ENCODE results near the gene MATCAP1. TPM values are rescaled to one million over a fixed set of nuclear protein-coding genes. Genes with fewer than 3 reads are reported as not detected.
A peak's percentile ranks its signal among the peaks of the same experiment; 100 is the strongest.

MATCAP1 gene
- total and polyA plus RNA-seq, 12 donors = 12.6 to 237 (median 49.8) TPM

DNA sequence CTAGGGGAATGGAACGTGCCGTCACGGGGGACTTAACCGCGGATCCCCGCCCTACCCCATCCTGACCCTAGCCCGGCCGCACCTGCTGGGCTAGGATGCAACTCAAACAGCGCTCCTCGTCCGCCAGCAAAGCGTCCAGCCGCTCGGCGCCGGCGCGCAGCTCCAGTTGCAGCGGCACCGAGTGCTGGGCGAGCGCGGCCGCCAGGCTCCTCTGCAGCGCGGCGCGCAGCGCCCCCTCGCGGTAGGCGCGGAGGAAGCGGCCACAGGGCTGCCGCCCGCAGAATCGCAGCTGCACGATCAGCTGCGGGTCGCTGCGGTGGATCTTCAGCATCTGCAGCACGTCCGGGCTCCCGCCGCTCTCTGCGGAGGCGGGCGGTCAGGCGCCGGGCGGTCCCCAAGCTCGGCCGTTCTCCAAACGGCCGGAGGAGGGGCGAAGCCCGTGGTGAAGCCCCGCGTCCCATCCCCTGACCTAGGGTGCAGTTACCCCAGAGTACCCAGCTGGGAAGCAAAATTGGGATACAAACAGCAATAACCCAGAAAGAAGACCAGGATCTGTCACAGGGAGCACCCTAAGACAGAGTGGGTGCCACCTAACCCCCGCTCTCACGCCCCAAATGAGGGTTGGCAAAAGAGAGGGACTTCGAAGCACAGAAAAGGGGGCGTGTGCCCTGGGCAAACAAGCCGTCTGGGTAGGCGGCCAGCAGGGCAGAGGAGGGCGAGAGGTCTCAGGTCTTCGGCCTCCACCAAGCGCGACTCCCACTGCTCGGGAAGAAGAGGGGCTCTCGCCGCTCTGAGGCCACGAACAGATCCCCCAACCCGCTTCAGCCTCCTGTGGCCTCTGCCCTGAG, 28.2 kb downstream of the MATCAP1 start:
- no peak overlapping the region for H3K27ac ChIP-seq
- no peak for TF ChIP-seq POLR2A (IDR thresholded peaks at IDR 0.05)
- TF ChIP-seq, protein P1, sequence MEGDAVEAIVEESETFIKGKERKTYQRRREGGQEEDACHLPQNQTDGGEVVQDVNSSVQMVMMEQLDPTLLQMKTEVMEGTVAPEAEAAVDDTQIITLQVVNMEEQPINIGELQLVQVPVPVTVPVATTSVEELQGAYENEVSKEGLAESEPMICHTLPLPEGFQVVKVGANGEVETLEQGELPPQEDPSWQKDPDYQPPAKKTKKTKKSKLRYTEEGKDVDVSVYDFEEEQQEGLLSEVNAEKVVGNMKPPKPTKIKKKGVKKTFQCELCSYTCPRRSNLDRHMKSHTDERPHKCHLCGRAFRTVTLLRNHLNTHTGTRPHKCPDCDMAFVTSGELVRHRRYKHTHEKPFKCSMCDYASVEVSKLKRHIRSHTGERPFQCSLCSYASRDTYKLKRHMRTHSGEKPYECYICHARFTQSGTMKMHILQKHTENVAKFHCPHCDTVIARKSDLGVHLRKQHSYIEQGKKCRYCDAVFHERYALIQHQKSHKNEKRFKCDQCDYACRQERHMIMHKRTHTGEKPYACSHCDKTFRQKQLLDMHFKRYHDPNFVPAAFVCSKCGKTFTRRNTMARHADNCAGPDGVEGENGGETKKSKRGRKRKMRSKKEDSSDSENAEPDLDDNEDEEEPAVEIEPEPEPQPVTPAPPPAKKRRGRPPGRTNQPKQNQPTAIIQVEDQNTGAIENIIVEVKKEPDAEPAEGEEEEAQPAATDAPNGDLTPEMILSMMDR (IDR thresholded peaks at IDR 0.05) = peak; percentile 55 to 99 (median 82)
- intact Hi-C loops (cut with DNase I) = loop anchor here (5.0 to 10.0 kb wide), 4 partner anchors 48 to 178 kb away; partner anchors contain the start of gene PHAF1 (in 1 of the 2)
- H3K27me3 ChIP-seq = no peaks in the 10 kb centered on the region
- peaks cover 6 to 27% of the 10 kb centered on the region in 2 donors for H3K4me1 ChIP-seq (replicated peaks in 1 of 2)
- 14 to 56% (median 18%) methylated on average over 18 to 74 of the region's 74 CpGs for WGBS, 4 donors
- DNase-seq = peak in 6 of 7 donors; percentile 71 to 84 (median 76)
- H3K9me3 ChIP-seq (replicated peaks in 1 of 3) = no peaks in the 10 kb centered on the region
- H3K36me3 ChIP-seq (replicated peaks in 1 of 2) = no peaks in the 10 kb centered on the region
- H3K4me3 ChIP-seq = peak overlapping the region in 1 of 4 donors; percentile 28

DNA sequence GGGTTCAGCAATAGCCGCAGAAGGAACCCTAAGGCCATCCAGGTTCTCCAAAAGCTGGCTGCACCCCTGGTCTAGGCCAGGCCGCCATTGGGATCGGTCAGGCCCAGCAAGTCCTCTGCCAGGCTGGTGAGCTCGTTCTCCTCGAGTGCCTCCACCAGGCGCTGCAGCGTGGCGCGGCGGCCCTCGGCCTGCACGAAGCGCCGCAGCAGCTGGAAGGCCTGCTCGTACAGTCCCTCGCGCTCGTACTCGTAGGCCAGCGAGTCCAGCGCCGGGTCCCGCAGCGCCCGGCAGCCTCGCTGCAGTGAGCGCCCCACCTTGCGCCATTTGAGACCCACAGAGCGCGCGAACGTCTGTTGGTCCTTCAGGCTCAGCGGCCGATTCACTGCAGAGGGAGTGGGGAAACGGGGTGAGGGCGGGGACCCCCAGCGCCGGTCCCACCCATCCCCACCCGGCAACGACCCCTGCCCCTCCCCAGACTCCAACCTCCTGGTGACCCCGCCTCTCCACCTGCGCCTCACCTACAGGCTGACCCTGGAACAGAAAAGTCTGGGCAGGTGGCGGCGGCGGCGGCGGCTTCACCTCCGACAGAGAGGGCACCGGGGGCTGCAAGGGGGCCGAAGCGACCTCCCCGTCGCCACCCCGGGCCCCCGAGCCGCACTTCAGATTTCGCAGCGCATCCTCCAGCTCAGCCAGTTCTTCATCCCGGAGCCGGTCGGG, 29.0 kb downstream of the MATCAP1 start:
- 31 to 50% (median 37%) methylated on average over 2 to 61 of the region's 61 CpGs for WGBS, 4 donors
- Histone ChIP-seq H3K4me3 (peak overlapping the region in 1 of 4 donors; percentile 28), H3K9me3 (replicated peaks in 1 of 3) (no peaks in the 10 kb centered on the region), H3K27ac (no peak overlapping the region), H3K4me1 (replicated peaks in 1 of 2) (peaks cover 6 to 27% of the 10 kb centered on the region in 2 donors), H3K27me3 (no peaks in the 10 kb centered on the region), H3K36me3 (replicated peaks in 1 of 2) (no peaks in the 10 kb centered on the region)
- TF ChIP-seq, protein P1 (IDR thresholded peaks at IDR 0.05) = no peak
- no peak for TF ChIP-seq POLR2A (IDR thresholded peaks at IDR 0.05)
- intact Hi-C loops (cut with DNase I) = loop anchor here (5.0 to 10.0 kb wide), 4 partner anchors 47 to 177 kb away; partner anchors contain the start of gene PHAF1 (in 1 of the 2)
- peak in 3 of 7 donors; percentile 8 to 53 (median 25) for DNase-seq

DNA sequence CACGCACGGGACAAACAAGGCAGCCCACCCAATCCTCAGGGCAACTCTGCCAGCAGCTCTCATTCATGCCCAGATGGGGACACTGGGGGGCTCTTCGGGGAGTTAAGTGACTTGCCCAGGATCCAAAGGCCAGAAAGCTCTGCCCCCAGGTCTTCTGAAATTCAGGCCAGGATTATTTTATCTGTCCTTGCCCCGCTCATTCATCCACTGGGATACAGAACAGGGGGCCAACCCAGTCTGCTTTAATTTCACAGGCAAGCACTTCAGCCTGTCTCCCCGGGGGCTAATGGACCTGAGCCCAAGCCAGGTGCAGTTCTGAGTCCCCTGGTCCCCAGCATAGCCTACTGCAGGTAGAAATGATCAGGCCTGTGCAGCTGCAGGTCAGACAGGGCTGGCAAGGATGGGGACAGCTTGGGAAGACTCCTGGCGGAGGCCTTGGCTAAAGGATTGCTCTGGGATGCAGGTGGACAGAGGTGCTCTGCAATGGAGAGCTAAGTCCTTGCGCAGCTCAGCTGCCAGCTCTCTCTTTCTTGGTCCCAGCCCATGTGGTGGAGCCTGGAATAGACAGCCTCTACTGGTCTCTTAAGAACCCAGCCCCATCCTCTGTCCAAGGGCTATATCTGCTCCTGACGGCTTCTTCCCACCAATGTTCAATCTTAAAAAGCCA, 32.2 kb downstream of the MATCAP1 start:
- intact Hi-C loops (cut with DNase I) = loop anchor here in 1 of 2 donors (10.0 kb wide), 1 partner anchor 137 kb away; no protein-coding TSS in a partner anchor
- H3K9me3 ChIP-seq (replicated peaks in 1 of 3) = no peaks in the 10 kb centered on the region
- H3K27me3 ChIP-seq = no peaks in the 10 kb centered on the region
- peaks cover 0 to 18% of the 10 kb centered on the region in 2 donors for H3K4me1 ChIP-seq (replicated peaks in 1 of 2)
- H3K27ac ChIP-seq = peak overlapping the region in 2 of 5 donors; percentile 85 to 92
- H3K36me3 ChIP-seq (replicated peaks in 1 of 2) = peaks cover 0 to 19% of the 10 kb centered on the region in 2 donors
- 39 to 66% (median 51%) methylated on average over 5 to 8 of the region's 8 CpGs for WGBS, 4 donors
- peak overlapping the region in 1 of 4 donors; percentile 78 for H3K4me3 ChIP-seq
- DNase-seq = peak in 1 of 7 donors; percentile 8
- TF ChIP-seq POLR2A (IDR thresholded peaks at IDR 0.05) = no peak
- TF ChIP-seq, protein P1 (IDR thresholded peaks at IDR 0.05) = no peak
